GM18873 (cell line): ENCODE data around the gene HIVEP3.

Experiments used
- ATAC-seq: cut with Tn5 transposase; IDR thresholded peaks from one replicate; pipeline ENCODE4 v1.9.1; 2021; ENCODE audit warnings: mild to moderate bottlenecking, moderate library complexity, moderate number of reproducible peaks; ENCODE audit not compliant: unreplicated experiment, low FRiP score

Gene HIVEP3

DNA sequence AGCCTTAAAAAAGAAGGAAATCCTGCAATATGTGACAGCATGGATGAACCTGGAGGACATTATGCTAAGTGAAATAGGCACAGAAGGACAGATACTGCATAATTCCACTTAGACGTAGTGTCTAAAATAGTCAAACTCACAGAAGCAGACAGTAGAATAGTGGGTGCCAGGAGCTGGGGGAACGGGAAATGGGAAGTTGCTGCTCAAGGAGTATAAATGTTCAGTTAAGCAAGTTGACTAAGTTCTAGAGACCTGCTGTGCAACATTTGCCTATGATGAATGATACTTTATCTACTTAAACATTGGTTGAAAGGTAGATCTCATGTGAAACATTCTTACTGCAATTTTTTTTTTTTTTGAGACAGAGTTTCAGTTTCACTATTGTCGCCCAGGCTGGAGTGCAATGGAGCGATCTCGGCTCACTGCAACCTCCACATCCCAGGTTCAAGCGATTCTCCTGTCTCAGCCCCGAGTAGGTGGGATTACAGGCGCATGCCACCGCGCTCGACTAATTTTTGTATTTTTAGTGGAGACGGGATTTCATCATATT is 197.8 kb downstream of the HIVEP3 start:
- no peak for ATAC-seq

DNA sequence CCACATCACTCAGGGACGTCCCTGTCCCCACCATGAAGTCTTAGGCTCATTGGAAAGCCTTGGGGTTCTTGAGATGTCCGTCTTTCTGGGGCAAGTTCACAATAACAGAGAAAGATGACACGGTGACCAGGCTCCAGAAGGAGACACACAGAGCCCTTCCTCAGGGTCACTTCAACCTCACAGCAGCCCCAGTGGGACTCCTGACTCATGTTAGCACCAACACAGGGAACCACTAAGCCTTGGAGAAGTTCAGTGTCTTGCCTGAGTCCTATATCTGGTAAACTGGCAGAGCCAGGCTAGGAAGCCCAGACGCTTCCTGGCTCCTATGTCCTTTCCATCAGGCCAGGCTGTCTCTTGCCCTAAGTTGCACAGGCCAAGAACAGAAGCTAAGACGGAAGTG is 199.1 kb downstream of the HIVEP3 start:
- no peak for ATAC-seq

DNA sequence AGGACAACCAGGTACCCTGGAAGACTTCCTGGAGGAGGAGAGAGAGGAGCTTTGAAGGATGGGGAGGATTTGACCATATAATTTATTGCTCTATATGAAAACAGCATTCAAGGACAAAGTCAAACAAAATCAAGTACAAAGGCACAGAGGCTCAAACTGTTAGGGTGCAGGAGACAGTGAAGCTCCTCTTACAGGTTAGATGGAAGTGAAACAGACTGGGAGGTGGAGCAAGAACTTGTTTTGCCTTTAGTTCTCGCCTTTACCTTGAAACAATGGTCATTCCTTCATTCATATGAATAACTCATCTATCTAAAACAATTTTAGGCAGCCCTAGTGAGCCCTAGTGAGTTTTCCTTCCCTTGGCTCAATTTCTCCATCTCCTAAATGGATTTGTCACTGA is 199.6 kb downstream of the HIVEP3 start:
- no peak for ATAC-seq

DNA sequence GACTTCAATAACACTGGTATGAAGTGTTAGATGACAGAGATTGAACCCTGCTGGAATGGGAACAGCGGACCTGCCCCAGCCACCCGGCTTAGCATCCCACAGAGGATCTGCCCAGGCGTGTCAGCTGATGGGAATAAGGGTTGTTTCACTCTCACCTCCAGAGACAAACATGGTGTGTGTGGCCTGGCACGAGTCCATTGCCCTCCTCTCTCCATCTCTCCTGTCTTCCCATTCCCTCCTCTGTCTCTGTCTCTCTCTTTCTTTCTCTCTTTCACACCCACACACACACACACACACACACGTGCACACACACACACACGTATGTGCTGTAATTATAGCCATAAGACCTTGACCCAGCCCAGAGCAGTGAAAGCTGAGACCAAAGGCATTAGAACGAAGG is 200.2 kb downstream of the HIVEP3 start:
- ATAC-seq, result no peak

DNA sequence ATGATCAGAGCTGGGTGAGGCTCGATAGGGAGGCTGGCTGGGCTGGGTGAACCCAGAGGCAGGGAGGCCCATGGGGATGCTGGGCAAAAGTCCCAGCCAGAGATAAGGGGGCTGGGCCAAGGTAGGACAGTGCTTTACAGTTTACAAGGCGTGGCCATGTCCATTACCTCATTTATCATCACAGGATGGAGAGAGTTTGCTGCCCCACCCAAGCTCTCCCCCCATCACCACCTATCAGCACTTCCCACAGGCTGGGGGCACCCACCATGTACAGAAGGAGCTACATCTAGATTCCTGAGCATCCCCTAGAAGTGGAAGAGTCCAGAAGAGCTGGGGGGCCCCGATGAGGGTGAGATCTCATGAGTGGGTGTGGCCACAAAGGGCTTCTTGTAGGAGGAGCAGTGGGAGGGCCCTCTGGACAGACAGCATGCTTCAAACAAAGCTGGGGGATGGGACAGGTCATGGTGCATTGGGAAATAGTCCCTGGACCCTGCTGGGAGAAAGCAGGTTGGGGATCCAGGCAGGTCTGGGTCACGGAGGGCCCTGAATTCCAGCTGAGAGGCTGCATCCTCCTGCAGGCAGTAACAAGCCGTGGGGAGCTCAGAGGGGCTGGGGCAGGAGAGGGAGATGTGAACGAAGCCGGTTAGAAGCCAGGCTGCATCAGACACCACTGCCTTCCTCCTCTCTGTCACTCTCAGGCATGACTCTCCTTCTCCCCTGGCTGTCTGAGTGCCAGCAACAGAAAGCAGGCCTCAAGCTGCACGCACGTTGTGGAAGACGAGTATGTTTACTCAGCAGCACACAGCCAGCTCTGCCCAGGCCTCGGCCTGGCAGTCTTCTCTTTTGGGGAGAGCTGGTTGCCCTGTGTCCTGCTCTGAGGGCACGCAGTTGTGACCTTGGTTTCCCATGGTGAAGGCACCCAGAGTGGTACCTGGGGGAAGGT is 202.3 kb downstream of the HIVEP3 start:
- no peak for ATAC-seq

DNA sequence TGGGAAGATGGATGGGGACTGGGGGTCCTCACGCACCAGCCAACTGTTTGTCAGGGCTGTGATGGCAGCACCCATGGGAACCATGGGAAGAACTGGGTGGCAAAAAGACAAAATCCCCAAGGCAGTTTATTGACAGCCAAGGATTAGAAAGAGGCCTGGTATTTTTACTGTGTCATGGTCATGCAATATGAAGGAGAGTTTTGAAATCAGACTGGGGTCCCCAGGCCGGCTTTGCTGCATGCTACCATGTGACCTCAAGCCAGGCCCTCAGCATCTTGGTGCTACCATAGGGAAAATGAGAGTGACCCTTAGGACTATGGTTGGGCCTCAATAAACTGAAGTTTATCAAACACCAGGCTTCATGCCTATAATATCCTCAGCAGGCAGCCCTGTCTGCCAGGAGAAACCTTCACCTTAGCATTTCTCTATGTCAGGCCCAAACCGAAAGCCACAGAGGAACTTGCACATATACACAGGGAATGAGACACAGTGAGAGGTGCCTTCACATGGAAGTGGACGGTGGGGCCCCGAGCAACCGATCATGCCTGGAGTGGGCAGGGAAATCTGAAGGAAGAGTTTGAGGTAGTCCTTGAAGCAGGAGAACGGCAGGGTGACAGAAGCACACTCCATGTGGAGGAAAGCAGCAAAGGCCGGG is 203.2 kb downstream of the HIVEP3 start:
- ATAC-seq, result no peak

DNA sequence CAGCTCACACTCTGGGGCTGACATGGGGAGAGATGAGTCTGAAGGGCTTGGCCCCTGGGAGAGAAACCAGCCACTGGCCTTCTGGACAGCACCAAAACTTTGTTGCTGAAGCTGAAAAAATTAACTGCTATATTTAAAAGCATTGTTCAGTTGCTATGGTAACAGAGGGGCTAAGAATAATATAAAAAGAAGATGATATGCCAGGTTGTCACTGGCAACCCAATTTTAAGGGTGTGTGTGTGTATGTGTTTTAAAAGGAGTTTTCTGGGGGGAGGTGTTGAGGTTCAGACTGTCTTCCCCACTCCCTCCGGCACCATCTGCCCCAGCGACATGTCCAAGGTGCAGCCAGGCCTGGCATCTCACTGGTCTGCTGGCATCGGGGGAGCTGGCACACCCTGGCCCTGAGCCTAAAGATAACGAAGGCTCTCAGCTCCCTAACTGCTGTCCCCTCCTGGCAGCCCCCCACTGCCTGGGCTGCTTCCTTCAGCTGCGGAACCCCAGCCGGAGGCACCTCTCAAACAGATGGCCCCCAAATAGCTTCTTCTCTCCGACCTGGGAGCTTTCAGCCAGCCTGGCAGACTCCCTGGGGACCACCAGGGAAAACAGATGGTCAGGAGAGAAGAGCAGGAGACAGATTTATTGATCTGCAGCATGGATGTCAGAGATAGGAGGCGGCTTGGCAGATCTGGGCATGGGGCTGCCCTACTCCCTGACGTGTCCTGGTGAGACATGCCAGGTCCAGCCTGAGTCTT is 203.9 kb downstream of the HIVEP3 start:
- no peak for ATAC-seq

DNA sequence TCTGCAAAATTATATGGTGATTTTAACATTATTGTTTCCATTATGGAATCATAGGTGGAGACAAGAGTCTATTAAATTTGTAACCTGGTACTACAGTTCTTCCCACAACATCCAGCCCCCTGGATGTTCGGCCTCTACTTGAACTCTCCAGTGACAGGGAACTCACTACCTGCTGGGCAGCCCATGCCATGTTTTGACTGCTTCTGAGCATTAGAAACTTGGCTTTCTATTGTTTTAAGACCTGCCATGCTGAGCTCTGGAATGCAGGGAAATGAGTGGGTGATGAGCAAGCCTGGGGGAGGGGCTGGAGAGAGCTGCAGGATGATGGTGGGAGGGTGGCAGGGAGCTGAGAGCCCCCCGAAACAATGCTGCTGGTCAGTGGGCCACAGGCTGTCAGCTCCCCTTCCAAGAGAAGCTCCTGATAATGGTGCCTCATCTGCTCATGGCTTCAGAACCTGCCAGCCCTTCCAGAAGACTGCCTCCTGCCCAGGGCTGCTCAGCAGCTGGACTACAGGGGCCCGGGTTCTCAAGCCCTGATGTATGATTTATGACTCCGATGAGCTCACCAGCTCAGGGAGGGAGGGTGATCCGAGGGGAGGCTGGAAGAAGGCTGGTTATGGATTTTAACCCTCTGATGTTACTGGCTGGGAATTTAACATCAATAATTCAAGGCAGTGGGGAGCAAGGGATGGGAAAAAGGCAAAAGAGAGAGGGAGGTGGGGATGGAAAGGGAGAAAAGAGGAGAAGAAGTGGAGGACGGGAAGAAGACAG is 205.0 kb downstream of the HIVEP3 start:
- ATAC-seq, result no peak

DNA sequence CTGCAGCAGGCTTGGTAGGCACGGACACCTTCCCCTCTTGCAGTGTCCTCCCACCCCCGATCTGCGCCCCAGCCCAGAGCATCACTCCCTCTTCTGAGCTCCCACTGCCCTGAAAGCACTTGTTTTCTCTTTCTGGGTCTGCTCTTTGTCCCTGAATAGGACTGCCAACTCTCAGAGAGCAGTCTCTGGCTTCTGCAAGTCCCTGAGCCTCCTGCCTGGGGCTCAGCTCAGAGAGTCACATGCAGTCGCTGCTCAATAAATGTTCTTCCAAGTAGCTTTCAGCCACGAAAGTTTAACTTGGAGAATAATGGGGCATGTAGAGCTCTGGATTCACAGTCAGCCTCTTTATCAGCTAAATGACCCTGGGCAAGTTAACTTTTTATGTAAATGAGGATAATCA is 205.6 kb downstream of the HIVEP3 start:
- ATAC-seq, result no peak

DNA sequence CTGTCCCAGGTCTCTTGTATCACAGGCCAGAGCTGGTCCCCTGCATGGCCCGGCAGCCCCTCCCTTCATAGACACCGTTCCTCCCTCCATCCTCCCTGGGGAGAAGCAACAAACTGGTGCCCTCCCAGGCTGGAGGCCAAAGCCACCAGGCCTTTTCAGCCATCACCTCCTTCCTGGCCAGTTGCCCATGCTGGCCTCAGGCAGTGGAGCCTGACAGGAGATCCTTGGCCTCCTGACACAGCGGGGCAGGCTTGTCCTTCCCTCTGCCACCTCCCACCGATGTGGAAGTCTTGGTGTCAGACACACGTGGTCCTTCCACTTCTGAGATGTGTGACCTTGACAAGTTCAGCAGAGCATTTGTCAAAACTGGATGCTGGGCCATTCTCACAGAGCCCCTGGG is 206.0 kb downstream of the HIVEP3 start:
- no peak for ATAC-seq

DNA sequence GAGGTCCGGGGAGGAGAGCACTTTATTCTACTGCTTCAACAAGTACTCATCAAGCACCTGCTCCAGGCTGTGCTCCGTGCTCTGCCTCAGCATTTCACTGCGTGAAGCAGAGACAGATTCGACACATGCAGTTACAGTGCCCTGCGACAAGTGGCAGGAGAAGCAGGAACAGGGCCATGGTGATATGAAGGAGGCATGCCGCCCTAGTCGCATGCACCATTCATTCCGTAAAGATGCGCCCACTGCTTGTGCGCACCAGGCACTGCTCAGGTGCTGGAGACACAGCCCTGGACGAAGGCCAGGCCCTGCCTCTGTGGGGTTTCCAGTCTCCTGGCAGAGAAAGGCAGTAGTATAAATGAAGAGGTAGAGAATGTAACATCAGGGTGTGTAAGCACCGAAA is 206.6 kb downstream of the HIVEP3 start:
- ATAC-seq, result no peak

DNA sequence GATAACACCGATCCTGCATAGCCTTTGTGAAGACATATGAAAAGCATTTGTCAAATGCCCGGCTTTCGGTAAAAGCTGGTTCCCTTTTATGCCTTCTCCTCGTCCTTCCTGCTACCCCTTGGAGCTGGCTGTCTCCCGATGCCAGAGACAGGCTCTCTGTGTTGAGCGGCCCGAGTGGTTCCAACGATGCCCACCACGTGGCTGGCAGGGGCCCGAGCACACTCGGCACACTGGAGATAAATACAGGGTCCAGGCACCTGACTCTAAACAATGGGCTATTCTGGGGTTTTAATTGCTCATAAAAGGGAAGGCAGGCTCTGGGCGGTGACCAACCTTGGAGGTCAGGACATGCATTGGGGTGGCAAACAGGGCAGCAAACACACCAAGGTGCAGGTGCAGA is 207.1 kb downstream of the HIVEP3 start:
- no peak for ATAC-seq

DNA sequence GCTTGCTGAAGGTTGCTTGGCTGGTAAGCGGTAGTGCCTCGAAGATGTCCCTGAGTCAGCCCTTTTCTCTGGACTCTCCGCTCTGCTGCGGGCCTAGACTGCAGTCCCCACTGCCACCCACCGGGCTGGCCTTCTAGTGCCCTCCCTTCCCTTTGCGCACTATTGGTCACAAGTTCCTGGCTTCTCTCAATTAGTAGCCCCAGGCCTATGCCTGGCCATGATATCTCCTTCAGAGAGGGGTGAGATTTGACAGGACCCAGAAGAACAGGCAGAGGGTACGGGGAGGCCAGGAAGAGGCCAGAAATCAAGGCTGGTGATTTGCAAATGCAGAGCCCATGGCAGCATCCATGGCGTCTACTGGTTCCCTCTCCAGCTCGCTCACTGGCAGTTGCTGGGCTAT is 207.7 kb downstream of the HIVEP3 start:
- ATAC-seq, result no peak

DNA sequence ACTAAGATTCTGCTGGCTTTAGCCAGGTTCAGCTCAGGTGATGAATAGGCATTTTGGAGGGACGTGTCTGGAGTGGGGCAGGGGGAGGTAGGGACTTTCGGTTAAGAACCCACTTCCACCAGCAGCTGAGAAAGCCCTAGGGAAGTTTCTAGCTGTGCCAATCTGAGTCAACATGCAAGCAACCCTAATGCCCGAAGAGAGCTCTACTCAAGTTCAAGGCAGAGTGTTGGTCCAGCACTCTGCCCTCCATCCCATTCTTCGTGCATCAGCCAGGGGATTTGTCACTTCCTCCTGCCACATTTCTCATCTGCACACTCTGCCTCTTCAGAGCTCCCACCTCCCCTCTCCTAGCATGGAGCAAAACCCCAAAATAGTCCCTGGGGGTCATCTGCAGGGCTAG is 208.8 kb downstream of the HIVEP3 start:
- ATAC-seq, result no peak

DNA sequence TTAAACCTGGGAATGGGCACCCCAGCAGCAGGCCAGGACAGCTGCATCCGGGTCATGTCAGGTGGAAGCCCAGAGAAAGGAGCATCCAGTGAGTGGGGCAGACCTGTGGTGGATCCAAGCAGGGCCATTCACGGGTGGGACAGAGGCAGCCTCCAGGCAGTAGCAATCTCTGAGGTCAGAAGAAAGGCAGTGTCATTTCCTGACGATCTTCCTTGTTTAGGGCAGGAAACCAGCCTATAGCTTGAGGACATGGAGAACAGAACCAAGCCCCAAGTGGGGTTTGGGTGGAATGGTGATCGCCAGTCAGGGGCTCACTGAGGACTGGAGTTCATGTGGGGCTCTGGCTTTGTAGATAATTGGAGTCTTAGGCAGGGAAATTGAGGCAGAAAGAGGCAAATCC is 209.4 kb downstream of the HIVEP3 start:
- no peak for ATAC-seq

DNA sequence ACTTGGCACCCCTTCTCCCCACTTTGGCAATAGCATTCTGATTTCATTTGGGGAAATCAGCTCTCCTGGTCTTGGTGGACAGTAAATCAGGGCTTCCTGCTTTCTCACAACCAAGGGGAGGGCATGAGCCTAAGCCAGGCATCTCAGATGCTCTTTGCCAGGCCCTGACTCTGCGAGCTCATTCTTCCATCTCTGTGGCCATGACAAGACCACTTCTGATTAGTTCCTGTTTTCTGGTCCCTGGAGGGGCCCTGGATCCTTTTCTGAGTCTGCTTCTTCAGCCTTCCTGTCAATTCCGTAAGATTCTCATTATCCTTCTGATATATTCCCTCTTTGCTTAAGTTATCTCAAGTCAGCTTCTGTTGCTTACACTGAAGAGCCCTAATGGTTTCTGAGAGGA is 210.4 kb downstream of the HIVEP3 start:
- ATAC-seq, result no peak

DNA sequence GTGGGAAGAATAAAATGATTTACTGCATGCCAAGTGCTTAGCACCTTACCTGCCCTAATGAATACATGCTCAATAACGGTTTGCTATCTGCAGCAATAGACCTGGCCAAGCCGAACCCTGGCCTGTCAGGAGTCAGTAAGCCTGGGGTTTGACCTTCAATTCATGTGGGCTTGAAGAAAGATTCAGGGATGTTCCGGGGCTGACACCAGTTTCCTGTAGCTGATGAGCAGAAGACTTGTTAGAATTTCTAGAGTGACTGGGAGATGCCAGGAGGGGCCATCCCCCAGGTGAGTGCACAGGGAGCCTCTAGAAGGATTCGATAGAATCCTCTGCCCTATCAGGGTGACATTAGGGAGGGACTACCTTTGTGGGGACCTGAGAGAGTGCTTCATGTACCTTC is 210.9 kb downstream of the HIVEP3 start:
- ATAC-seq, result no peak

DNA sequence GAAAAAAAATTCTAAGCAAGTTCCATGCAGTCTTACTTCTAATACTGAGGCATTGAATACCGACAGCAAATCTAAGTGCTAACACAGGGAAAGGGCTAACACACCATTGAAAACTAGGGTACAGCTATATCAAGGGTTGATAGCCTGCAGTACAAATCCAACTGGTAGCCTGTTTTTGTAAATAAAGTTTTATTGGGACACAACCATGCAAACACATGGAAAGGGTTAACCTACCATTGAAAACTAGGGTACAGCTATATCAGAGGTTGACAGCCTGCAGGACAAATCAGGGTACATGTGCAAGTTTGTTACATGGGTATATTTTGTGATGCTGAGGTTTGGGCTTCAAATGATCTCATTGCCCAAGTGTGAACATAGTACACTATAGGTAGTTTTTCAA is 212.9 kb downstream of the HIVEP3 start:
- no peak for ATAC-seq

DNA sequence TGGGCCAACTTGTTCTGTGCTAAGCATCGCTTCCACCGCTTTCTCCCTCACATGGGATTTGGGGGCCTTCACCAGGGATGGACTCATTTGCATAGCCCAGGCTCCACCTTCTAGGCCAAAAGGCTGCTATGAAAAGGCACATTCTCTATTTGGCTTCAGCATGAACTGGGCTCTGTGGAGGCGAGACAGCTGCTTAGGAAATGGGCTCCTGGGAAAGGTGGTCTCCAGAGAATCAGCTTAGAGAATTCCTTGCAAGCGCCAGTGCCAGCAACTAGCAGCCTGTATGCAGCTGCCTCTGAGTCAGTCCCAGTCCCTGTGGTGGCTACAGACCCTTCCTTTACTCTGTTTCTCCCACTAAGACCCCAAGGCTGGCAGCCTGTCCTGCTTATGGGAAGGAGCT is 214.5 kb downstream of the HIVEP3 start:
- no peak for ATAC-seq

DNA sequence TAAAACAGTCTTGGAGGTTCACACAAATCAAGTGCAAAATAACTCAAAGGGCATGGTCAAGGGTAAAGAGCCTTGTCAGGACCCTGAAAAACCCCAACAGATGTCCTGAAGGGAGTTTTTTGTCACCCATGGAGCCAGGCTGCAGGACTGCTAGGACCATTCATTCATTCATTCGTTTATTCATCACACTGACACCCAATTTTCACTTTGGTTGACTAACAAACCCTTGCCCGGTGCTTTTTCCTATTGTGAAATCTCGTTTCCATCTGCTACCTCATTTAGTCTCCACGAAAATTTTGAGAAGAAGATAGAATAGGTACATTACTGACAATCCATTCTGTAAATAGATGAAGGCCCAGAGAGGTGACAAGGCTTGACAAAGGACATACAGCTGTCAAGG is 216.0 kb downstream of the HIVEP3 start:
- ATAC-seq, result no peak
